ENCODE measurements around the gene LHX1. TPM values are rescaled to one million over a fixed set of nuclear protein-coding genes. Genes with fewer than 3 reads are reported as not detected.

The LHX1 gene
- total and polyA plus RNA-seq, 2 of the 8 experiments (the other 6 are each of a cell fraction or from before 2014, with no cell fraction given) = 0.26 to 0.93 TPM

DNA sequence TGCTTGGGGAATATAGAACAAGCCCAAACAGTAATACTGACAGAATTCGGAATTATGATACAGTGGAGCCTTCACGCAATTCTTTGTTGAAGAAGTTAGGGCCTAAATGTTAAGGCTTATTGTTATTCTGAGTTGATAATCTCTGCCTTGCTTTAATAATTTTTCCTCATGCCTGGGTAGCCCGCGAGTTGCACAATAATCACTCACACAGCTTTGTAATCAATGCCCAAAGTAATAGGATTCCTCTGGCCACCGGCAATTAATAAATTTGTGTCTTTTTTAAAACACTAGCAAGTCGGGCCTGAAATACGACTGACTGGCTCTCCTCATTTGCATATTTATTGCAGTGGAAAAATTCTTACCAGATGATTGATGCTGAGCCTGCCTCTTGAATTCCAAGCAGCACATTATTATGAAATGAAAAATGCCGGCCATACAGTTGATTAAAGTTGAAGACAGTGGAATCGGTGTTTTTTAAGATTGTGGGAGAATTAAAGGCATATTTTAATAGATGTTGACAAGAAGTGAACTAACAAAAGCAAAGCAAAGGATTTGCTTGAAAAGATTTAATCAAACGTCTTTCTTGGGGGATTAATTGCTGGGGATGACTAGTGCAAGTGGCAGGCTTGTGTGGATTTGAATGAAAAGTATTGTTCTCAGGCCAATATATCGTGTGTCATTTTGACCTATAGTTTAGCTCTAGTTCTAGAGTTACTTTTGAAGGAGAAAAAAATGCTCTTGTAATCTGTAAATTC is 41.7 kb downstream of the LHX1 start (continued):
- TF ChIP-seq RXRA (IDR thresholded peaks at IDR 0.05; ENCODE audit: insufficient read depth, low read depth, low read length) = no peak
- no peak for TF ChIP-seq SRF (IDR thresholded peaks at IDR 0.05; ENCODE audit: low read depth, low read length)

Data from H1 (cell line).